ENCODE results near the gene OR2L8. TPM values are rescaled to one million over a fixed set of nuclear protein-coding genes. Genes with fewer than 3 reads are reported as not detected.
"Not testable (repeated sequence)": the region's sequence is repeated elsewhere in the genome, so short reads cannot be mapped to it uniquely, and the experiment has no call there.

OR2L8 gene
- not detected in 2 replicates for total RNA-seq (2014; rRNA removed; shearing (Covaris generic))
- not detected in 2 replicates for polyA plus RNA-seq (2014; cell fraction: nucleus; rRNA removed)

- DNase-seq (ENCODE audit: extremely low read depth, low read depth), result no peak
These were observed at the start of gene OR2L8 for GRCh38 chr1:247948558-247948957. Gene OR2L8 (plus strand): TSS chr1:247948858. CDS start chr1:247948858, 0 bp downstream.

- DNase-seq (ENCODE audit: extremely low read depth, low read depth), result no peak
These were observed 44.5 kb upstream of the OR2L8 start for GRCh38 chr1:247904122-247904521.

GRCh38 chr1:247905181-247905580 lies 43.5 kb upstream of the OR2L8 start:
- DNase-seq (ENCODE audit: extremely low read depth, low read depth), result no peak

- DNase-seq (ENCODE audit: extremely low read depth, low read depth), result no peak
These were observed 42.7 kb upstream of the OR2L8 start for GRCh38 chr1:247905910-247906503.

GRCh38 chr1:247906504-247907047 lies 42.1 kb upstream of the OR2L8 start:
- no peak for DNase-seq (ENCODE audit: extremely low read depth, low read depth)

GRCh38 chr1:247908766-247909165 lies 39.9 kb upstream of the OR2L8 start:
- no peak for DNase-seq (ENCODE audit: extremely low read depth, low read depth)

- no peak for DNase-seq (ENCODE audit: extremely low read depth, low read depth)
These were observed 34.9 kb upstream of the OR2L8 start for GRCh38 chr1:247913786-247914185.

- DNase-seq (ENCODE audit: extremely low read depth, low read depth), result no peak
These were observed 33.6 kb upstream of the OR2L8 start for GRCh38 chr1:247914941-247915662.

- DNase-seq (ENCODE audit: extremely low read depth, low read depth), result no peak
These were observed 28.7 kb upstream of the OR2L8 start, which contains the start of gene OR2T8 for GRCh38 chr1:247919952-247920351. Gene OR2T8 (plus strand): TSS chr1:247920252. CDS start chr1:247921018, 766 bp downstream.

GRCh38 chr1:247923941-247924340 lies 24.7 kb upstream of the OR2L8 start:
- no peak for DNase-seq (ENCODE audit: extremely low read depth, low read depth)

GRCh38 chr1:247924868-247925267 lies 23.8 kb upstream of the OR2L8 start, which contains the start of gene OR2AJ1:
Gene OR2AJ1 (plus strand): TSS chr1:247924889. CDS start chr1:247933769, 8,880 bp downstream.
- DNase-seq (ENCODE audit: extremely low read depth, low read depth), result no peak

- DNase-seq (ENCODE audit: extremely low read depth, low read depth), result no peak
These were observed 14.7 kb upstream of the OR2L8 start for GRCh38 chr1:247933989-247934388.

- no peak for DNase-seq (ENCODE audit: extremely low read depth, low read depth)
These were observed 12.9 kb upstream of the OR2L8 start for GRCh38 chr1:247935781-247936180.

GRCh38 chr1:247936415-247936814 lies 12.2 kb upstream of the OR2L8 start:
- no peak for DNase-seq (ENCODE audit: extremely low read depth, low read depth)

GRCh38 chr1:247936965-247937734 lies 11.5 kb upstream of the OR2L8 start:
- DNase-seq (ENCODE audit: extremely low read depth, low read depth), result not testable (repeated sequence)

GRCh38 chr1:247942624-247943023 lies 6.0 kb upstream of the OR2L8 start:
- DNase-seq (ENCODE audit: extremely low read depth, low read depth), result no peak

- DNase-seq (ENCODE audit: extremely low read depth, low read depth), result no peak
These were observed 4.8 kb downstream of the OR2L8 start for GRCh38 chr1:247953408-247953807.

- DNase-seq (ENCODE audit: extremely low read depth, low read depth), result no peak
These were observed 13.1 kb downstream of the OR2L8 start for GRCh38 chr1:247961791-247962190.

GRCh38 chr1:247962911-247963588 lies 14.4 kb downstream of the OR2L8 start:
- no peak for DNase-seq (ENCODE audit: extremely low read depth, low read depth)

- DNase-seq (ENCODE audit: extremely low read depth, low read depth), result no peak
These were observed 16.3 kb downstream of the OR2L8 start, which contains the start of gene OR2AK2 for GRCh38 chr1:247964933-247965332. Gene OR2AK2 (plus strand): TSS chr1:247965233. CDS start chr1:247965377, 144 bp downstream.
